Measurements from ENCODE around the gene WDPCP. TPM values are rescaled to one million over a fixed set of nuclear protein-coding genes. Genes with fewer than 3 reads are reported as not detected.

Gene WDPCP
- total and polyA plus RNA-seq, 2 of the 4 experiments (the other 2 are of a cell fraction) = 2.2 to 10.2 TPM

DNA sequence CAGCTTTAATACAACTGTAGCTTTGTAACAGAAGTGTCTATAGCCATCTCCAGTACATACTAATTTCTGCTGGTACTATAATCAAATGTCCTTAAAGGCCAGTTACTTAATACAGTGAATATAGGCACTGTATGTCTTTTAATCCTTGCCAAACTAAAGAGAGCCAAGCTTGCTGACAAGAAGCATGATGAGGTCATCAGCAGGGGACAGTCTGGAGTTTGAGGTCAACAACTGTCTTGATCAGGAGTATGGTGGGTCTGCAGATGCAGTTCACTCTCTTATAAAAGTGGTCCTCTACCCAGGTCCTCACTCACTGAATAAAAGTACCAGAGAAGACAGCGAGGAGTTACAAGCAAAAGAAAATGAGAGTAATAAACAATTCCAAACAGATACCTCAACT, 219.1 kb downstream of the WDPCP start:
- H3K27me3 ChIP-seq (ENCODE audit: control insufficient read depth, insufficient read depth, low read length) = no peaks in the 10 kb centered on the region
- no peaks in the 10 kb centered on the region for H3K36me3 ChIP-seq (ENCODE audit: control insufficient read depth, insufficient read depth, low read length)
- no peaks in the 10 kb centered on the region for H3K9me3 ChIP-seq (ENCODE audit: control insufficient read depth, insufficient read depth, low read length)
- no peak overlapping the region for H3K4me2 ChIP-seq (ENCODE audit: low read depth, low read length)
- H2AK9ac ChIP-seq (replicated peaks; ENCODE audit: low read depth, low read length, poor library complexity) = no peak overlapping the region
- no peak overlapping the region for H3K18ac ChIP-seq (ENCODE audit: low read depth, low read length)
- no peak overlapping the region for H2BK15ac ChIP-seq (ENCODE audit: low read depth, low read length)
- H3K14ac ChIP-seq (replicated peaks; ENCODE audit: low read depth, low read length) = no peak overlapping the region
- H2BK120ac ChIP-seq (ENCODE audit: low read depth, low read length) = no peak overlapping the region
- H3K79me1 ChIP-seq (ENCODE audit: low read depth in 1 of 2, low read length in 2 of 2) = no peaks in the 10 kb centered on the region
- H3K56ac ChIP-seq (ENCODE audit: extremely low read depth, insufficient read depth, low read length) = no peak overlapping the region
- no peaks in the 10 kb centered on the region for H3K9me1 ChIP-seq (ENCODE audit: insufficient read depth, low read length)
- no peak overlapping the region for H2BK5ac ChIP-seq (ENCODE audit: low read depth, low read length, poor library complexity, severe bottlenecking)
- CTCF ChIA-PET = interaction anchor here (1.2 kb wide), 1 partner anchor 207 kb away, joined by 4 read pairs; no protein-coding TSS in a partner anchor
- TF ChIP-seq MAZ (IDR thresholded peaks at IDR 0.05; ENCODE audit: borderline replicate concordance, low read depth, low read length) (no peak), SMC3 (IDR thresholded peaks at IDR 0.05; ENCODE audit: low read depth, low read length) (no peak), CHD1 (IDR thresholded peaks at IDR 0.05; ENCODE audit: low read depth, low read length) (no peak), MAFK (IDR thresholded peaks at IDR 0.05; ENCODE audit: low read depth, low read length) (no peak), MXI1 (IDR thresholded peaks at IDR 0.05; ENCODE audit: borderline replicate concordance, low read depth, low read length) (no peak), POLR2A (IDR thresholded peaks at IDR 0.05; ENCODE audit: low read depth, low read length) (no peak), FOS (IDR thresholded peaks at IDR 0.05; ENCODE audit: low read depth, low read length) (no peak), BHLHE40 (IDR thresholded peaks at IDR 0.05; ENCODE audit: low read depth, low read length) (no peak), RCOR1 (IDR thresholded peaks at IDR 0.05; ENCODE audit: insufficient replicate concordance, low read length) (no peak), NFE2L2 (IDR thresholded peaks at IDR 0.05; ENCODE audit: low read depth, low read length) (no peak), CEBPB (IDR thresholded peaks at IDR 0.05; ENCODE audit: low read depth, low read length) (no peak), RFX5 (IDR thresholded peaks at IDR 0.05; ENCODE audit: low read depth, low read length) (no peak), RAD21 (IDR thresholded peaks at IDR 0.05; ENCODE audit: low read length) (no peak)
- TF ChIP-seq, protein P1, sequence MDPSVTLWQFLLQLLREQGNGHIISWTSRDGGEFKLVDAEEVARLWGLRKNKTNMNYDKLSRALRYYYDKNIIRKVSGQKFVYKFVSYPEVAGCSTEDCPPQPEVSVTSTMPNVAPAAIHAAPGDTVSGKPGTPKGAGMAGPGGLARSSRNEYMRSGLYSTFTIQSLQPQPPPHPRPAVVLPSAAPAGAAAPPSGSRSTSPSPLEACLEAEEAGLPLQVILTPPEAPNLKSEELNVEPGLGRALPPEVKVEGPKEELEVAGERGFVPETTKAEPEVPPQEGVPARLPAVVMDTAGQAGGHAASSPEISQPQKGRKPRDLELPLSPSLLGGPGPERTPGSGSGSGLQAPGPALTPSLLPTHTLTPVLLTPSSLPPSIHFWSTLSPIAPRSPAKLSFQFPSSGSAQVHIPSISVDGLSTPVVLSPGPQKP (IDR thresholded peaks at IDR 0.05; ENCODE audit: borderline replicate concordance, low read depth, low read length) = no peak
- TF ChIP-seq, protein P2, sequence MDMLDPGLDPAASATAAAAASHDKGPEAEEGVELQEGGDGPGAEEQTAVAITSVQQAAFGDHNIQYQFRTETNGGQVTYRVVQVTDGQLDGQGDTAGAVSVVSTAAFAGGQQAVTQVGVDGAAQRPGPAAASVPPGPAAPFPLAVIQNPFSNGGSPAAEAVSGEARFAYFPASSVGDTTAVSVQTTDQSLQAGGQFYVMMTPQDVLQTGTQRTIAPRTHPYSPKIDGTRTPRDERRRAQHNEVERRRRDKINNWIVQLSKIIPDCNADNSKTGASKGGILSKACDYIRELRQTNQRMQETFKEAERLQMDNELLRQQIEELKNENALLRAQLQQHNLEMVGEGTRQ (IDR thresholded peaks at IDR 0.05; ENCODE audit: low read depth, low read length) = no peak
- TF ChIP-seq, protein P3, sequence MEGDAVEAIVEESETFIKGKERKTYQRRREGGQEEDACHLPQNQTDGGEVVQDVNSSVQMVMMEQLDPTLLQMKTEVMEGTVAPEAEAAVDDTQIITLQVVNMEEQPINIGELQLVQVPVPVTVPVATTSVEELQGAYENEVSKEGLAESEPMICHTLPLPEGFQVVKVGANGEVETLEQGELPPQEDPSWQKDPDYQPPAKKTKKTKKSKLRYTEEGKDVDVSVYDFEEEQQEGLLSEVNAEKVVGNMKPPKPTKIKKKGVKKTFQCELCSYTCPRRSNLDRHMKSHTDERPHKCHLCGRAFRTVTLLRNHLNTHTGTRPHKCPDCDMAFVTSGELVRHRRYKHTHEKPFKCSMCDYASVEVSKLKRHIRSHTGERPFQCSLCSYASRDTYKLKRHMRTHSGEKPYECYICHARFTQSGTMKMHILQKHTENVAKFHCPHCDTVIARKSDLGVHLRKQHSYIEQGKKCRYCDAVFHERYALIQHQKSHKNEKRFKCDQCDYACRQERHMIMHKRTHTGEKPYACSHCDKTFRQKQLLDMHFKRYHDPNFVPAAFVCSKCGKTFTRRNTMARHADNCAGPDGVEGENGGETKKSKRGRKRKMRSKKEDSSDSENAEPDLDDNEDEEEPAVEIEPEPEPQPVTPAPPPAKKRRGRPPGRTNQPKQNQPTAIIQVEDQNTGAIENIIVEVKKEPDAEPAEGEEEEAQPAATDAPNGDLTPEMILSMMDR (conservative IDR thresholded peaks at IDR 0.05; ENCODE audit: low read depth, low read length) = no peak
- in situ Hi-C loops (cut with MboI; ENCODE audit: low sequenced_read_pairs) (no loop called here), intact Hi-C loops (cut with micrococcal nuclease) (no loop called here), dilution Hi-C loops (cut with HindIII; ENCODE audit: low sequenced_read_pairs, unreplicated experiment) (no loop called here)
- no peak overlapping the region for H3K4ac ChIP-seq (ENCODE audit: low read depth, low read length)
- ATAC-seq (ENCODE audit: low read depth) = no peak
- no peak overlapping the region for H3K4me3 ChIP-seq (ENCODE audit: insufficient read depth, low read depth, low read length)
- no peak overlapping the region for H2AFZ ChIP-seq (replicated peaks; ENCODE audit: low read length, poor library complexity)
- no peaks in the 10 kb centered on the region for H3K4me1 ChIP-seq (ENCODE audit: control insufficient read depth, insufficient read depth, low read length)
- no peak overlapping the region for H4K91ac ChIP-seq (ENCODE audit: insufficient read depth, low read depth, low read length)
- POLR2A ChIA-PET (ENCODE audit: unreplicated experiment) = no interaction called here
- no peak overlapping the region for H3K23ac ChIP-seq (ENCODE audit: low read depth, low read length)
- no peaks in the 10 kb centered on the region for H4K20me1 ChIP-seq (ENCODE audit: insufficient read depth, low read length)
- H4K5ac ChIP-seq (ENCODE audit: low read depth, low read length) = no peak overlapping the region
- no peak for DNase-seq
- no CpG with 5 or more reads among the region's 1 CpG for WGBS, 2 experiments (ENCODE audit: extremely low coverage in 2 of 2, insufficient read length in 1 of 2)
- BruUV-seq (replicated peaks) = no TSS peak
- H4K8ac ChIP-seq (ENCODE audit: low read depth in 2 of 2, low read length in 2 of 2) = no peak overlapping the region
- no peak overlapping the region for H3K9ac ChIP-seq (ENCODE audit: low read depth, low read length)
- H2AK5ac ChIP-seq (ENCODE audit: low read depth, low read length) = no peak overlapping the region
- no peak overlapping the region for H3K27ac ChIP-seq (ENCODE audit: insufficient read depth, low read length)
- H2BK20ac ChIP-seq (ENCODE audit: low read depth, low read length) = no peak overlapping the region

All from IMR-90 (cell line).